SU-DHL-6 (cell line): ENCODE data around the gene GLIPR2.

Source experiments
- CTCF ChIP-seq: fragments of 200-600 bp; sonication (generic); IDR thresholded peaks from one replicate; pipeline ENCODE4 v1.5.1; 2017; ENCODE audit warnings: antibody characterized with exemption, mild to moderate bottlenecking, low read length, moderate library complexity; ENCODE audit not compliant: insufficient read depth, poor library complexity, severe bottlenecking
- EZH2phosphoT487 ChIP-seq: fragments of 200-600 bp; sonication (generic), shearing (Covaris generic); conservative IDR thresholded peaks from 2 replicates; pipeline ENCODE4 v1.6.1; 2018; ENCODE audit warnings: mild to moderate bottlenecking, antibody characterized with exemption, low read length, moderate library complexity, mixed read lengths

- TF ChIP-seq CTCF (no peak), EZH2phosphoT487 (no peak)
These were observed 9.4 kb downstream of the GLIPR2 start for GRCh38 chr9:36145970-36146369.
